K562 (cell line): ENCODE data around the gene ZNF837. TPM values are rescaled to one million over a fixed set of nuclear protein-coding genes. Genes with fewer than 3 reads are reported as not detected.

ENCODE experiments used
- ARID2 ChIP-seq: fragments of 450-650 bp; IDR thresholded peaks from 2 replicates; pipeline ENCODE4 v1.6.1; 2017; ENCODE audit warnings: antibody characterized with exemption, mild to moderate bottlenecking
- C11orf30 ChIP-seq: fragments of 450-650 bp; IDR thresholded peaks from 2 replicates; pipeline ENCODE4 v1.6.1; 2016; ENCODE audit warnings: low read depth, mild to moderate bottlenecking
- CBX1 ChIP-seq: sonication (generic); IDR thresholded peaks from 2 replicates; pipeline ENCODE4 v1.6.1; 2016; ENCODE audit warnings: antibody characterized with exemption, low read depth, mild to moderate bottlenecking
- CEBPG ChIP-seq, 3 experiments: fragments of 200-800 bp in 1 of 3; sonication (Bioruptor generic) in 1 of 3; sonication (generic) in 1 of 3; formaldehyde crosslinking in 1 of 3; IDR thresholded peaks in 2 of 3; conservative IDR thresholded peaks in 1 of 3; 2 replicates each; pipeline versions ENCODE4 v1.6.1 to v1.8.0; 2016 to 2022; ENCODE audit warnings: missing compliant biosample characterization in 2 of 3, missing genetic modification characterization in 2 of 3, mild to moderate bottlenecking in 1 of 3, missing genetic modification reagents in 1 of 3
- CHCHD3 ChIP-seq: fragments of 250-450 bp; sonication (Bioruptor Pico); IDR thresholded peaks from 2 replicates; pipeline ENCODE4 v2.1.2; 2022; ENCODE audit warnings: mild to moderate bottlenecking
- JUND ChIP-seq, 2 experiments: IDR thresholded peaks; 2 replicates in 1 of 2; 3 replicates in 1 of 2; pipeline ENCODE4 v1.6.1; 2011; ENCODE audit warnings: borderline replicate concordance in 2 of 2, low read depth in 2 of 2, low read length in 2 of 2, improper control_type of control experiment in 1 of 2, missing biosample characterization in 1 of 2, missing genetic modification characterization in 1 of 2, missing genetic modification reagents in 1 of 2
- KDM1A ChIP-seq, 2 experiments: fragments of 450-650 bp; IDR thresholded peaks; 2 replicates each; pipeline ENCODE4 v1.6.1; 2016; ENCODE audit warnings: mild to moderate bottlenecking in 2 of 2
- MAZ ChIP-seq, 2 experiments: fragments of 450-650 bp in 1 of 2; sonication (generic) in 1 of 2; formaldehyde crosslinking; IDR thresholded peaks in 1 of 2; conservative IDR thresholded peaks in 1 of 2; 2 replicates each; pipeline versions ENCODE4 v1.4.0 to v1.5.0; 2020; ENCODE audit warnings: mild to moderate bottlenecking in 1 of 2, missing genetic modification reagents in 1 of 2
- SAFB ChIP-seq: fragments of 200-400 bp; formaldehyde crosslinking; IDR thresholded peaks from 2 replicates; pipeline ENCODE4 v1.6.1; 2017; ENCODE audit warnings: low read depth, low read length, borderline replicate concordance
- SETDB1 ChIP-seq: IDR thresholded peaks from one replicate; pipeline ENCODE4 v1.6.1; 2012; ENCODE audit warnings: low read length, control low read depth, inconsistent platforms
- SMARCA4 ChIP-seq: fragments of 450-650 bp; IDR thresholded peaks from 2 replicates; pipeline ENCODE4 v1.6.1; 2016
- SRSF9 ChIP-seq: fragments of 200-400 bp; formaldehyde crosslinking; IDR thresholded peaks from 2 replicates; pipeline ENCODE4 v1.6.1; 2017; ENCODE audit warnings: low read depth, low read length, borderline replicate concordance
- TAL1 ChIP-seq: fragments of 450-650 bp; IDR thresholded peaks from 2 replicates; pipeline ENCODE4 v1.6.1; 2016; ENCODE audit warnings: mild to moderate bottlenecking
- TBP ChIP-seq: optimal IDR thresholded peaks from 2 replicates; pipeline ENCODE3; 2011; ENCODE audit warnings: low read depth, low read length, improper control_type of control experiment
- ZNF146 ChIP-seq: IDR thresholded peaks from one replicate; pipeline ENCODE4 v1.6.1; 2018; ENCODE audit warnings: missing compliant biosample characterization; ENCODE audit not compliant: unreplicated experiment
- ZNF764 ChIP-seq: fragments of 250-450 bp; sonication (Bioruptor Pico); IDR thresholded peaks from 2 replicates; pipeline ENCODE4 v1.4.0; 2020; ENCODE audit warnings: low read depth, mild to moderate bottlenecking, moderate library complexity
- polyA plus RNA-seq, 8 experiments: library from polyadenylated mRNA; depleted of rRNA in 4 of 8; stranded (reverse) in 5 of 8; unstranded in 3 of 8; fragments of >200 nt; fragmentation: Nextera tagmentation in 2 of 8; fragmentation: Illumina TruSeq in 1 of 8; extraction: Ambion mirVana in 2 of 8; extraction: Trizol in 1 of 8; gene quantifications; 2 replicates each; pipeline versions ENCODE4 v1.2.1 to v1.2.3, GENCODE V29; 2011 to 2014; ENCODE audit warnings: inconsistent platforms in 1 of 8, missing spikeins in 1 of 8
- total RNA-seq, 7 experiments: library from RNA; depleted of rRNA in 6 of 7; stranded (reverse); fragments of >200 nt in 6 of 7; fragmentation: Illumina TruSeq in 2 of 7; extraction: Trizol in 2 of 7; gene quantifications; 2 replicates each; pipeline versions ENCODE4 v1.2.1 to v1.2.3, GENCODE V29; 2011 to 2021; ENCODE audit warnings: low replicate concordance in 1 of 7
- TF ChIP-seq, protein P1 (sequence below): sonication (generic); formaldehyde crosslinking; IDR thresholded peaks from 2 replicates; pipeline ENCODE4 v1.8.1; 2023; ENCODE audit warnings: mild to moderate bottlenecking, missing genetic modification reagents
- TF ChIP-seq, protein P2 (sequence below): IDR thresholded peaks from 2 replicates; pipeline ENCODE4 v1.6.1; 2016; ENCODE audit warnings: missing genetic modification characterization, missing compliant biosample characterization
- TF ChIP-seq, protein P3 (sequence below): sonication (generic); formaldehyde crosslinking; IDR thresholded peaks from 2 replicates; pipeline ENCODE4 v1.8.0; 2022; ENCODE audit warnings: missing genetic modification reagents, mild to moderate bottlenecking, borderline replicate concordance

Gene ZNF837
- total and polyA plus RNA-seq, 9 of the 15 experiments (the other 6 are each of a cell fraction or from before 2014, with no cell fraction given): 0.11 to 2.1 (median 0.57) TPM; not detected in 4

DNA sequence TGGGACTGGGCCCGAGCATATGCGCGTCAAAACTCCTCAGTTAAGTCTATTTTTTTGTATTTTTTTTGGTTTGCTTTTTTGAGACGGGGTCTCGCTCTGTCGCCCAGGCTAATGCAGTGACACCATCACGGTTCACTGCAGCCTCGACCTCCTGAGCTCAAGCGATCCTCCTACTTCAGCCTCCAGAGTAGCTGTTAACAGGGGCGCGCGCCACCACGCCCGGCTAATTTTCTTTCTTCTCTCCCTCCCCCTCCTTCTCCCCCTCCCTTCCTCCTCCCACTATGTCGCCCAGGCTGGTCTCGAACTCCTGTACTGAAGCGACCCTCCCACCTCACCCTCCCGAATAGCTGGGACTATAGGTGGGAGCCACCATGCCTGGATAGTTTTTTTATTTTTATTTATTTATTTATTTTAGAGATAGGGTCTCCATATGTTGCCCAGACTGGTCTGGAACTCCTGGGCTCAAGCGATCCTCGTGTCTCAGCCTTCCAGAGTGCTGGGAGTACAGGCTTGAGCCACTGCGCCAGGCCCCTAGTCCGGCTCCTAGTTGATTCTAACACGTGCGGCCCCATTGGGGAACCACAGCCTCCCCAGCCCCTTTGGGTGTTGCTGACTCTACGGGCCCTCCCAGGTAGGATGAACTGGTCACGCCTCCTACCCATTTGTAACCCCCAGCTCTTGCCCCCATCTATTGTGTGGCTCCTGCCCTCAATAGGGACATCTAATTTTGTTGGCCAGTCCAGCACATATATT is 806 bp upstream of the ZNF837 start (continued):
- TF ChIP-seq ZNF146 (CRISPR knock-in tag): no peak
- no peak for TF ChIP-seq CEBPG (CRISPR knock-in tag; IDR thresholded peaks at IDR 0.05)
- no peak for TF ChIP-seq CEBPG (tag; conservative IDR thresholded peaks at IDR 0.05 in 1 of 2, IDR thresholded peaks at IDR 0.05 in 1 of 2)
- TF ChIP-seq CBX1: no peak
- no peak for TF ChIP-seq SAFB
- TF ChIP-seq SETDB1: no peak
- no peak for TF ChIP-seq TBP
- TF ChIP-seq, protein P1, sequence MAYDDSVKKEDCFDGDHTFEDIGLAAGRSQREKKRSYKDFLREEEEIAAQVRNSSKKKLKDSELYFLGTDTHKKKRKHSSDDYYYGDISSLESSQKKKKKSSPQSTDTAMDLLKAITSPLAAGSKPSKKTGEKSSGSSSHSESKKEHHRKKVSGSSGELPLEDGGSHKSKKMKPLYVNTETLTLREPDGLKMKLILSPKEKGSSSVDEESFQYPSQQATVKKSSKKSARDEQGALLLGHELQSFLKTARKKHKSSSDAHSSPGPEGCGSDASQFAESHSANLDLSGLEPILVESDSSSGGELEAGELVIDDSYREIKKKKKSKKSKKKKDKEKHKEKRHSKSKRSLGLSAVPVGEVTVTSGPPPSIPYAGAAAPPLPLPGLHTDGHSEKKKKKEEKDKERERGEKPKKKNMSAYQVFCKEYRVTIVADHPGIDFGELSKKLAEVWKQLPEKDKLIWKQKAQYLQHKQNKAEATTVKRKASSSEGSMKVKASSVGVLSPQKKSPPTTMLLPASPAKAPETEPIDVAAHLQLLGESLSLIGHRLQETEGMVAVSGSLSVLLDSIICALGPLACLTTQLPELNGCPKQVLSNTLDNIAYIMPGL (CRISPR knock-in tag): no peak
- no peak for TF ChIP-seq JUND (IDR thresholded peaks at IDR 0.05; ENCODE audit: borderline replicate concordance, low read depth, low read length)
- TF ChIP-seq JUND (tag; IDR thresholded peaks at IDR 0.05; ENCODE audit: borderline replicate concordance, low read depth, low read length): no peak
- TF ChIP-seq TAL1: peak; percentile 28; the same call in 1 of the 2 replicates
- no peak for TF ChIP-seq ZNF764 (CRISPR knock-in tag)
- no peak for TF ChIP-seq C11orf30
- no peak for TF ChIP-seq KDM1A (IDR thresholded peaks at IDR 0.05)
- no peak for TF ChIP-seq ARID2
- TF ChIP-seq, protein P2, sequence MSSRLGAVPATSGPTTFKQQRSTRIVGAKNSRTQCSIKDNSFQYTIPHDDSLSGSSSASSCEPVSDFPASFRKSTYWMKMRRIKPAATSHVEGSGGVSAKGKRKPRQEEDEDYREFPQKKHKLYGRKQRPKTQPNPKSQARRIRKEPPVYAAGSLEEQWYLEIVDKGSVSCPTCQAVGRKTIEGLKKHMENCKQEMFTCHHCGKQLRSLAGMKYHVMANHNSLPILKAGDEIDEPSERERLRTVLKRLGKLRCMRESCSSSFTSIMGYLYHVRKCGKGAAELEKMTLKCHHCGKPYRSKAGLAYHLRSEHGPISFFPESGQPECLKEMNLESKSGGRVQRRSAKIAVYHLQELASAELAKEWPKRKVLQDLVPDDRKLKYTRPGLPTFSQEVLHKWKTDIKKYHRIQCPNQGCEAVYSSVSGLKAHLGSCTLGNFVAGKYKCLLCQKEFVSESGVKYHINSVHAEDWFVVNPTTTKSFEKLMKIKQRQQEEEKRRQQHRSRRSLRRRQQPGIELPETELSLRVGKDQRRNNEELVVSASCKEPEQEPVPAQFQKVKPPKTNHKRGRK: no peak
- TF ChIP-seq SMARCA4: peak; percentile 43; the same call in 1 of the 2 replicates
- no peak for TF ChIP-seq MAZ (CRISPR knock-in tag; conservative IDR thresholded peaks at IDR 0.05 in 1 of 2, IDR thresholded peaks at IDR 0.05 in 1 of 2)
- TF ChIP-seq, protein P3, sequence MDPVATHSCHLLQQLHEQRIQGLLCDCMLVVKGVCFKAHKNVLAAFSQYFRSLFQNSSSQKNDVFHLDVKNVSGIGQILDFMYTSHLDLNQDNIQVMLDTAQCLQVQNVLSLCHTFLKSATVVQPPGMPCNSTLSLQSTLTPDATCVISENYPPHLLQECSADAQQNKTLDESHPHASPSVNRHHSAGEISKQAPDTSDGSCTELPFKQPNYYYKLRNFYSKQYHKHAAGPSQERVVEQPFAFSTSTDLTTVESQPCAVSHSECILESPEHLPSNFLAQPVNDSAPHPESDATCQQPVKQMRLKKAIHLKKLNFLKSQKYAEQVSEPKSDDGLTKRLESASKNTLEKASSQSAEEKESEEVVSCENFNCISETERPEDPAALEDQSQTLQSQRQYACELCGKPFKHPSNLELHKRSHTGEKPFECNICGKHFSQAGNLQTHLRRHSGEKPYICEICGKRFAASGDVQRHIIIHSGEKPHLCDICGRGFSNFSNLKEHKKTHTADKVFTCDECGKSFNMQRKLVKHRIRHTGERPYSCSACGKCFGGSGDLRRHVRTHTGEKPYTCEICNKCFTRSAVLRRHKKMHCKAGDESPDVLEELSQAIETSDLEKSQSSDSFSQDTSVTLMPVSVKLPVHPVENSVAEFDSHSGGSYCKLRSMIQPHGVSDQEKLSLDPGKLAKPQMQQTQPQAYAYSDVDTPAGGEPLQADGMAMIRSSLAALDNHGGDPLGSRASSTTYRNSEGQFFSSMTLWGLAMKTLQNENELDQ: no peak
- no peak for TF ChIP-seq CHCHD3
- TF ChIP-seq SRSF9: no peak
